Gastroesophageal sphincter (tissue), 4 donors: ENCODE results near the gene SCD5. TPM values are rescaled to one million over a fixed set of nuclear protein-coding genes. Genes with fewer than 3 reads are reported as not detected.

Experiments used
- ATAC-seq: fragments of 150-250 bp; one replicate; pipeline ENCODE4 v1.9.1; 2016; ENCODE audit warnings: mild to moderate bottlenecking, moderate library complexity
- H3K27ac ChIP-seq, 4 donors: fragments of 200-600 bp; sonication (generic) in 3 of 4; 1 replicate in 3 of 4; 2 replicates in 1 of 4; pipeline ENCODE4 v1.5.1; 2016 to 2019
- H3K27me3 ChIP-seq: fragments of 200-600 bp; sonication (generic); one replicate; pipeline ENCODE4 v1.5.1; 2019
- H3K36me3 ChIP-seq, 2 donors: fragments of 200-600 bp; sonication (generic); one replicate each; pipeline ENCODE4 v1.5.1; 2019; ENCODE audit warnings: control low read depth in 1 of 2
- H3K4me1 ChIP-seq, 3 donors: fragments of 200-600 bp; sonication (generic); 1 replicate in 2 of 3; 2 replicates in 1 of 3; pipeline ENCODE4 v1.5.1; 2016 to 2019; ENCODE audit warnings: control low read depth in 2 of 3
- H3K4me3 ChIP-seq, 2 donors: fragments of 200-600 bp; sonication (generic); one replicate each; pipeline ENCODE4 v1.5.1; 2019; ENCODE audit warnings: mild to moderate bottlenecking in 1 of 2, moderate library complexity in 1 of 2
- H3K9me3 ChIP-seq, 3 donors: fragments of 200-600 bp; sonication (generic); one replicate each; pipeline ENCODE4 v1.5.1; 2017 to 2019; ENCODE audit warnings: control low read depth in 2 of 3
- EP300 ChIP-seq: sonication (generic); formaldehyde crosslinking; IDR thresholded peaks from one replicate; pipeline ENCODE4 v1.6.1; 2017; ENCODE audit warnings: antibody characterized with exemption, mild to moderate bottlenecking
- POLR2A ChIP-seq, 2 donors: fragments of 450-650 bp; IDR thresholded peaks; one replicate each; pipeline ENCODE4 v1.6.1; 2017; ENCODE audit warnings: antibody characterized with exemption in 2 of 2, mild to moderate bottlenecking in 2 of 2, moderate library complexity in 1 of 2
- POLR2AphosphoS5 ChIP-seq: sonication (generic); formaldehyde crosslinking; IDR thresholded peaks from one replicate; pipeline ENCODE4 v1.6.1; 2017; ENCODE audit warnings: antibody characterized with exemption
- WGBS, 2 donors: methylation state at CpG; one replicate each; pipeline ENCODE4 v1.1.5; 2018; ENCODE audit warnings: low coverage in 1 of 2; 5-methylcytosine and 5-hydroxymethylcytosine counted together
- total RNA-seq, 4 donors: library from RNA; depleted of rRNA; stranded (reverse); fragments of >200 nt; gene quantifications; one replicate each; pipeline ENCODE4 v1.1.0, GENCODE V29; 2016
- TF ChIP-seq, protein P1 (sequence below), 4 experiments: fragments of 200-600 bp in 2 of 4; fragments of 450-650 bp in 2 of 4; sonication (generic) in 1 of 4; IDR thresholded peaks; one replicate each; pipeline ENCODE4 v1.5.1; 2017 to 2019; ENCODE audit warnings: antibody characterized with exemption in 4 of 4, mild to moderate bottlenecking in 2 of 4, moderate library complexity in 2 of 4

Gene SCD5
- total RNA-seq, 4 donors from 2014 or later: 15.5 to 21.8 (median 20.3) TPM

DNA sequence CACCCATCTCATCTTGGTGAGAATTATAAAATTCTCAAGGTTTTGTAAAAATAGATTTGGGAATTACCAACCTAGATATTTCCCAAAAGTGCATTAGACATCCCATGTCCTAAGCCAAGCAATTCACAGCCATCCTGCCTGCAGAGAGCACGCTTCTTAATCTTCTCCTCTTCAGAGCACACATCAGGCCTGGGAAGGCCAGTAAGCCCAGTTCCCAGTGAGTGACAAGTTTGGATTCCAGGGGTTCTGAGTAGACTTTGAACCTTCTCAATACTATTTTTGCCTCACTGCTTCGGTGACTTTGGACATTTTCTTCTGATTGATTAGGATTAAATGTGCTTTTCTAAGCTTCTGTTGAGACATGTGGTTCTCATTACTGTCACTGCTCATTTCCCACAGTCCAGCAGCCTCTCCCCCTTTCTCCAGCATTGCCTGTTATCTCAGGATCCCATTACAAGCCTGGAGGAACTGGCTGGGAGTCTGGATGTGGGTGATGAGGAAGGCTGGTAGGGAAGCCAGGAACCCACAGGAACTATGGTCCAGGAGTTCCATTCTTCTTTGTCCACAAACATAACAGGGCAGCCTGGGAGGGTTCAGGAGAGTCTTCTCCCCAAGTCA is 180.4 kb downstream of the SCD5 start:
- Histone ChIP-seq H3K4me1 (peaks cover 0 to 3% (median 0%) of the 10 kb centered on the region in 3 donors), H3K9me3 (no peaks in the 10 kb centered on the region), H3K4me3 (no peak overlapping the region), H3K27ac (no peak overlapping the region), H3K27me3 (no peaks in the 10 kb centered on the region), H3K36me3 (no peaks in the 10 kb centered on the region)
- TF ChIP-seq, protein P1, sequence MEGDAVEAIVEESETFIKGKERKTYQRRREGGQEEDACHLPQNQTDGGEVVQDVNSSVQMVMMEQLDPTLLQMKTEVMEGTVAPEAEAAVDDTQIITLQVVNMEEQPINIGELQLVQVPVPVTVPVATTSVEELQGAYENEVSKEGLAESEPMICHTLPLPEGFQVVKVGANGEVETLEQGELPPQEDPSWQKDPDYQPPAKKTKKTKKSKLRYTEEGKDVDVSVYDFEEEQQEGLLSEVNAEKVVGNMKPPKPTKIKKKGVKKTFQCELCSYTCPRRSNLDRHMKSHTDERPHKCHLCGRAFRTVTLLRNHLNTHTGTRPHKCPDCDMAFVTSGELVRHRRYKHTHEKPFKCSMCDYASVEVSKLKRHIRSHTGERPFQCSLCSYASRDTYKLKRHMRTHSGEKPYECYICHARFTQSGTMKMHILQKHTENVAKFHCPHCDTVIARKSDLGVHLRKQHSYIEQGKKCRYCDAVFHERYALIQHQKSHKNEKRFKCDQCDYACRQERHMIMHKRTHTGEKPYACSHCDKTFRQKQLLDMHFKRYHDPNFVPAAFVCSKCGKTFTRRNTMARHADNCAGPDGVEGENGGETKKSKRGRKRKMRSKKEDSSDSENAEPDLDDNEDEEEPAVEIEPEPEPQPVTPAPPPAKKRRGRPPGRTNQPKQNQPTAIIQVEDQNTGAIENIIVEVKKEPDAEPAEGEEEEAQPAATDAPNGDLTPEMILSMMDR (IDR thresholded peaks at IDR 0.05): no peak
- TF ChIP-seq POLR2A (IDR thresholded peaks at IDR 0.05) (no peak), POLR2AphosphoS5 (no peak), EP300 (no peak)
- 42 to 55% methylated on average over 2 of the region's 2 CpGs for WGBS, 2 donors
- no peak for ATAC-seq

DNA sequence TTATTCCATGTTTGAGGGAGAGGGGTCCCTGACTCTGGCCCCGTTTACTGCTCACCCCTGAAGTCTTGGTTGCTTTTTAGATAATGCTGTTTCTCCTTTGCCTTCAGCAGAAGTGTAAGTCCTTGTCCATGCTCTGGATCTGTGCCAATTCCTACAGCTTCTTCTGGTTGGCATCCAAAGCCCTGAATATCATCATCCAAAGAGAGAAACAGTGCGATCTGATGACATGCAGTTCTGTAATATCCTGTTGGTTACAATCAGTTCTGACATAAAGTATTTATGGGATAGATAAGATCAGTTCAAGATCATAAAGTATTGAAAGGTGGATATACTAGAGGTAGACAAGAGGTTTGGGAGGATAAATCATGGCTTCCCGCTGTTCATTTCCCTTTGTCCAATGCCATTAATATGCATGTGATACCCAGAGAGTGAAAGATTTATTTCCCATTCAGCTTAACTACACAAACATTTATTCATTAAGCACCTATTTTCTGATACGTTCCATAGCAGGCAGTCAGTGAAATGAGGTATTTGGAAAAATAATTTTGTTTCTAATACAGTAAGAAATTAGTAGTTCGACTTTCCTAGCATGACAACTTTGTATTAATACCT is 183.7 kb downstream of the SCD5 start:
- 79 to 84% methylated on average over 4 to 5 of the region's 5 CpGs for WGBS, 2 donors
- no peaks in the 10 kb centered on the region for H3K27me3 ChIP-seq
- H3K4me3 ChIP-seq: no peak overlapping the region
- no peaks in the 10 kb centered on the region for H3K9me3 ChIP-seq
- no peaks in the 10 kb centered on the region for H3K4me1 ChIP-seq
- TF ChIP-seq POLR2A (IDR thresholded peaks at IDR 0.05) (no peak), EP300 (no peak), POLR2AphosphoS5 (no peak)
- TF ChIP-seq, protein P1 (IDR thresholded peaks at IDR 0.05): no peak
- no peak overlapping the region for H3K27ac ChIP-seq
- no peak for ATAC-seq
- H3K36me3 ChIP-seq: no peaks in the 10 kb centered on the region

- TF ChIP-seq, protein P1 (IDR thresholded peaks at IDR 0.05): no peak
- TF ChIP-seq EP300: no peak
- TF ChIP-seq POLR2A (IDR thresholded peaks at IDR 0.05): no peak
- no peak for TF ChIP-seq POLR2AphosphoS5
Measured at GRCh38 chr4:82613121-82613520, 185.5 kb downstream of the SCD5 start.

GRCh38 chr4:82611982-82612381 is 186.6 kb downstream of the SCD5 start:
- no peaks in the 10 kb centered on the region for H3K9me3 ChIP-seq
- H3K36me3 ChIP-seq: no peaks in the 10 kb centered on the region
- no peak overlapping the region for H3K4me3 ChIP-seq
- no peak for ATAC-seq
- WGBS, 2 donors: 71 to 100% methylated on average over 1 to 5 of the region's 5 CpGs
- H3K27me3 ChIP-seq: no peaks in the 10 kb centered on the region
- no peaks in the 10 kb centered on the region for H3K4me1 ChIP-seq
- H3K27ac ChIP-seq: no peak overlapping the region
- TF ChIP-seq, protein P1 (IDR thresholded peaks at IDR 0.05): no peak
- TF ChIP-seq POLR2AphosphoS5 (no peak), EP300 (no peak), POLR2A (IDR thresholded peaks at IDR 0.05) (no peak)

More at GRCh38 chr4:82613121-82613520, 185.5 kb downstream of the SCD5 start:
- no peaks in the 10 kb centered on the region for H3K36me3 ChIP-seq
- H3K27me3 ChIP-seq: no peaks in the 10 kb centered on the region
- H3K9me3 ChIP-seq: no peaks in the 10 kb centered on the region
- 65 to 73% methylated on average over 2 to 3 of the region's 3 CpGs for WGBS, 2 donors
- H3K27ac ChIP-seq: no peak overlapping the region
- H3K4me1 ChIP-seq: no peaks in the 10 kb centered on the region
- ATAC-seq: no peak
- H3K4me3 ChIP-seq: no peak overlapping the region

DNA sequence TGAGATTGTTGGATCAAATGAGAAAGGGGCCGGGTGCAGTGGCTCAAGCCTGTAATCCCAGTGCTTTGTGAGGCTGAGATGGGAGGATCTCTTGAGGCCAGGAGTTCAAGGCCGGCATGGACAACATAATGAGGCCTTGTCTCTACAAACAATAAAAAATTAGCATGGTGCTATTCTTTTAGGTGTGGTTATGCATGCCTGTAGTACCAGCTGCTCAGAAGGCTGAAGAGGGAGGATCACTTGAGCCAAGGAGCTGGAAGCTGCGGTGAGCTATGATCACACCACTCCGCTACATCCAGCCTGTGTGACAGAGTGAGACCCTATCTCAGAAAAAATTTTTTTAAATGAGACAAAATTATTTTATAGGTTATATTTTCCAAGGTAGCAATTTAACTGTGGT is 187.1 kb downstream of the SCD5 start:
- Histone ChIP-seq H3K4me1 (no peaks in the 10 kb centered on the region), H3K27me3 (no peaks in the 10 kb centered on the region), H3K27ac (no peak overlapping the region), H3K4me3 (no peak overlapping the region), H3K9me3 (no peaks in the 10 kb centered on the region), H3K36me3 (no peaks in the 10 kb centered on the region)
- TF ChIP-seq POLR2AphosphoS5: no peak
- TF ChIP-seq, protein P1 (IDR thresholded peaks at IDR 0.05): no peak
- TF ChIP-seq EP300: no peak
- TF ChIP-seq POLR2A (IDR thresholded peaks at IDR 0.05): no peak
- 89 to 100% methylated on average over 2 to 4 of the region's 4 CpGs for WGBS, 2 donors
- no peak for ATAC-seq
